Ectodermal cell (in vitro differentiated cells): ENCODE data around the gene TFAP2B.

Source experiments
- H3K27ac ChIP-seq: 2 replicates; pipeline ENCODE4 v1.7.0; 2013; ENCODE audit warnings: mild to moderate bottlenecking, low read depth, low read length; ENCODE audit not compliant: insufficient read depth, poor library complexity, severe bottlenecking
- H3K27me3 ChIP-seq: 2 replicates; pipeline ENCODE4 v1.7.0; 2013; ENCODE audit warnings: mild to moderate bottlenecking, low read length; ENCODE audit not compliant: insufficient read depth, control insufficient read depth, poor library complexity, severe bottlenecking
- H3K36me3 ChIP-seq: one replicate; pipeline ENCODE4 v1.7.0; 2013; ENCODE audit warnings: low read length; ENCODE audit not compliant: control insufficient read depth, insufficient read depth
- H3K4me1 ChIP-seq: one replicate; pipeline ENCODE4 v1.7.0; 2013; ENCODE audit warnings: low read length; ENCODE audit not compliant: control insufficient read depth, insufficient read depth
- H3K4me3 ChIP-seq: 2 replicates; pipeline ENCODE4 v1.7.0; 2013; ENCODE audit warnings: low read depth, low read length, control low read depth; ENCODE audit not compliant: insufficient read depth
- H3K9me3 ChIP-seq: 2 replicates; pipeline ENCODE4 v1.7.0; 2013; ENCODE audit warnings: mild to moderate bottlenecking, low read length, moderate library complexity; ENCODE audit not compliant: control insufficient read depth
- WGBS, 2 experiments: methylation state at CpG; one replicate each; pipeline ENCODE4 v1.1.7; 2013; ENCODE audit warnings: missing lambda C conversion rate in 2 of 2; 5-methylcytosine and 5-hydroxymethylcytosine counted together

TFAP2B gene

GRCh38 chr6:50836231-50836630 lies 17.6 kb downstream of the TFAP2B start:
- Histone ChIP-seq H3K27ac (no peak overlapping the region), H3K27me3 (peaks cover 100% of the 10 kb centered on the region), H3K36me3 (no peaks in the 10 kb centered on the region), H3K4me3 (no peak overlapping the region), H3K4me1 (peaks cover 13% of the 10 kb centered on the region), H3K9me3 (no peaks in the 10 kb centered on the region)
- WGBS, 2 experiments, result 3% methylated on average over 22 of the region's 22 CpGs

GRCh38 chr6:50837589-50838445 lies 19.1 kb downstream of the TFAP2B start:
- peaks cover 100% of the 10 kb centered on the region for H3K27me3 ChIP-seq
- WGBS, 2 experiments, result 5% methylated on average over 14 of the region's 14 CpGs
- H3K4me1 ChIP-seq, result peaks cover 9% of the 10 kb centered on the region
- no peaks in the 10 kb centered on the region for H3K36me3 ChIP-seq
- no peaks in the 10 kb centered on the region for H3K9me3 ChIP-seq
- H3K27ac ChIP-seq, result no peak overlapping the region
- H3K4me3 ChIP-seq, result no peak overlapping the region

DNA sequence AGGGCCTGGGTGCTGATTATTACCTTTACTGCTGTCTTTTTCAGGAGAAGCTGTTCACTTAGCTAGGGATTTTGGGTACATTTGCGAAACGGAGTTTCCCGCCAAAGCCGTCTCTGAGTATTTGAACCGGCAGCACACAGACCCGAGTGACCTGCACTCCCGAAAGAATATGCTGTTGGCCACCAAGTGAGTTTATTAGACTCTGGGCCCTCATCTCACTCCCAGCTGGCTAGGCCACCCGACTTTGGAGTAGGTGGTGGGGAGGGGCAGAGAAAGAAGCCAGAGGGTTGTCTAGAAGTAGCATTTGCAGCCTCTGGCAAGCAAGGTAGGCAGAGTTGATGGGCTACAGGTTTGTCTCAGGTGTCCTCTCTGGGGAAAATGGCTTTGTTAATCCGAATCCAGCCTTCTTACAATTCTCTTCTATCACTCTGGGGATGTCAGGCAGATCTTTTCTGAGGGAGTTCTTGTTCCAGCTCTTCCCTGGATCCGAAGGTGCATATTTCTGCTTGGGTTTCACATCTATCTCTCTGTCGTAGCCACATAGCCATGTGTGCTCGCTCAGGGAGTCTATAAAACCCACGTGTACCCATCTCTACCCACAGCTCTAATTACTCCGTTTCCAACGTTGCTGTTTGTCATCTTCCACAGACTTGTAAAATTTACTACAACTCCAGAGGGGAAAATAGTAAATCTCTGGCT lies 21.6 kb downstream of the TFAP2B start:
- no peak overlapping the region for H3K4me3 ChIP-seq
- H3K36me3 ChIP-seq, result no peaks in the 10 kb centered on the region
- peaks cover 21% of the 10 kb centered on the region for H3K4me1 ChIP-seq
- H3K27ac ChIP-seq, result no peak overlapping the region
- H3K27me3 ChIP-seq, result peaks cover 100% of the 10 kb centered on the region
- no peaks in the 10 kb centered on the region for H3K9me3 ChIP-seq
- 2 to 4% methylated on average over 15 of the region's 15 CpGs for WGBS, 2 experiments

- no peaks in the 10 kb centered on the region for H3K36me3 ChIP-seq
Measured at GRCh38 chr6:50840811-50841192, 22.1 kb downstream of the TFAP2B start.

DNA sequence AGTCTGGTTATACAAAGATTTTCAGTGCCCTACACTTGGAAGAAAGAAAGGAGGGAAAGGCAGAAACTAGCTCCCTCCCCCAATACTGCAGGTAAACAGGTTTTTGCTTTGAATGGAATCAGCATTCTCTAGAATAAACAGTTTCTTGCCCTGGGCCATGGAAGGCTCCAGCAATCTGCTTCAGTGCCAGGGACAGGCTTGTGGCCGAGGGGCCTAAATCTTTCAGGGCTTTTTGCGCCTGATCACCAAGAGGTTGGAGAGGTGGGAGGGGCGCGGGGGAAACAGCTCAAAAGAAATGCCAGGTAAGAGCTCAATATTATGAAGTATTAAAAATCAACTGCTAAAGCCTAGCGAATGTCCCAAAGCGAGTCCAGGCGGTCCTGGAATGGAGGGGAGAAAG lies 23.8 kb downstream of the TFAP2B start:
- no peak overlapping the region for H3K27ac ChIP-seq
- no peaks in the 10 kb centered on the region for H3K9me3 ChIP-seq
- no peaks in the 10 kb centered on the region for H3K36me3 ChIP-seq
- 2 to 5% methylated on average over 7 of the region's 7 CpGs for WGBS, 2 experiments
- H3K4me3 ChIP-seq, result peak overlapping the region; percentile 12
- peaks cover 100% of the 10 kb centered on the region for H3K27me3 ChIP-seq
- H3K4me1 ChIP-seq, result peaks cover 22% of the 10 kb centered on the region

More at GRCh38 chr6:50840811-50841192, 22.1 kb downstream of the TFAP2B start:
- no peaks in the 10 kb centered on the region for H3K9me3 ChIP-seq
- H3K4me3 ChIP-seq, result no peak overlapping the region
- H3K4me1 ChIP-seq, result peaks cover 23% of the 10 kb centered on the region
- WGBS, 2 experiments, result 4% methylated on average over 18 of the region's 18 CpGs
- peaks cover 100% of the 10 kb centered on the region for H3K27me3 ChIP-seq
- H3K27ac ChIP-seq, result no peak overlapping the region

DNA sequence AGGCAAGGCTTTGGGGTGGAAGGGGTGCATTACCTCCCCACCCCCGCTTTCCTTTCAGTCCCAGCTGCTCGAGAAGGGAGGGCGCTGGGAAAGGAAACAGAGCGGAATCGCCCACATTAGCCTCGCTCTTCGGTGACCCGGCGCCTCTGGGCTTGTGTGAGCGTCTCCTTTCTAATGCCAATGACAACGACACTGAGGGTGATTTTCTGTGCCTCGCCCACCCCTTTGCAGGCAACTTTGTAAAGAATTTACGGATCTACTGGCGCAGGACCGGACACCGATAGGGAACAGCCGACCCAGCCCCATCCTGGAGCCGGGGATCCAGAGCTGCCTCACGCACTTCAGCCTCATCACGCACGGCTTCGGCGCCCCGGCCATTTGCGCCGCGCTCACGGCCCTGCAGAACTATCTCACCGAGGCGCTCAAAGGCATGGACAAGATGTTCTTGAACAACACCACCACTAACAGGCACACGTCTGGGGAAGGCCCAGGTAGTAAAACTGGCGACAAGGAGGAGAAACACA lies 24.3 kb downstream of the TFAP2B start:
- H3K4me3 ChIP-seq, result peak overlapping the region; percentile 12

DNA sequence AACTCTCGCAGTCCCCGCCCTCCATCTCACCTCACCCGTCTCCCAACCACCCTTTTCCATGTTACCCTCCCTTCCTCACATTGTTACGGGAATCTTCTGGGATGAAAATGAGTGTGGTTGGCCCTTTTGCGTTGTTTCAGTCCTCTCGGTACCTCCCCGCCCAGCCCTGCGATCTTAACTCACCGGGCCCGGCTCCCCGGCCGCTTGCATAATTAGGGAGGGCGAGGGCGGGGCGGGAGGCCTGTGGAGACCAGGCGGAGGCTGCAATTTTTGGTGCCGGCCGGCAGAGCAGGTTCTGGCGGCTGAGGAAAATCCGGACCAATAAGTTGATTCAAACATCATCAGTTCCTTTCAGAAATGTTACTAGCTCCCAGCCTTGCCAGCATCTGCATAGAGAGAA lies 25.2 kb downstream of the TFAP2B start:
- H3K9me3 ChIP-seq, result no peaks in the 10 kb centered on the region
- H3K4me3 ChIP-seq, result no peak overlapping the region
- H3K27me3 ChIP-seq, result peaks cover 100% of the 10 kb centered on the region
- no peaks in the 10 kb centered on the region for H3K36me3 ChIP-seq
- 0% methylated on average over 20 of the region's 20 CpGs for WGBS, 2 experiments
- H3K4me1 ChIP-seq, result peaks cover 22% of the 10 kb centered on the region
- no peak overlapping the region for H3K27ac ChIP-seq

More for the DNA sequence above, 24.3 kb downstream of the TFAP2B start:
- Histone ChIP-seq H3K36me3 (no peaks in the 10 kb centered on the region), H3K4me1 (peaks cover 22% of the 10 kb centered on the region), H3K27ac (no peak overlapping the region), H3K27me3 (peaks cover 100% of the 10 kb centered on the region), H3K9me3 (no peaks in the 10 kb centered on the region)
- WGBS, 2 experiments, result 0 to 1% methylated on average over 30 of the region's 32 CpGs

DNA sequence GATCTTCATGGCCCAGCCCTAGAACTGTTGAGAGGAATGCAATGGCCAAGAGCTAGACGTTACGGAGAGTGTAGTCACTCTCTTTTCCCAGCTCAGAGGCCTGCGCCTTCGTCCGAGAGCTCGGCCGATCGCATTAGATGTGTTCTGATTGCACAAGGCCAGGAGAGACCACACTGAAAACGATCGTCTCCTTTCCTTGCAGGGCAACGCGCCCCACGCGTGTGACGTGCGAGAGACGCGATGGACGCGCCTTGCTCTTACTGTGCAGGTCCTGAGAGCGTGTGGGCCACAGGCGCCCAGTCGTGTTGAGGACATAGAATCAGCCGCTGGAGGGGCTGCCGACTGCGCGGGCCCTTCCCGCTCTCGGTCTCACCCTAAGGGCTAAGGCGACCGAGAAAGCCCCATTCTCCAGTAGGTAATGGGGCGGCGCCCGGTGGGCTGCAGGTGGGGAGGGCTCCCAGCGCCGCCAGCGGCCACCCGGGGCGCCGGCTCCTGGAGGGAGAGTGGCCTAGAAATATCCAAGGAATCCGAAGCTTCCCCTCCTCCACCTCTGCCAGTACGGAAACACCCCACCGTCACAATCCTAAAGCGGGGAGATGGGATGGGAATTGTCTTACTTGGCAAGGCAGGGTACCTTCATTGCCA lies 26.9 kb downstream of the TFAP2B start:
- H3K9me3 ChIP-seq, result no peaks in the 10 kb centered on the region
- no peak overlapping the region for H3K27ac ChIP-seq
- H3K36me3 ChIP-seq, result no peaks in the 10 kb centered on the region
- peaks cover 100% of the 10 kb centered on the region for H3K27me3 ChIP-seq
- peaks cover 27% of the 10 kb centered on the region for H3K4me1 ChIP-seq
- WGBS, 2 experiments, result 0 to 1% methylated on average over 44 of the region's 44 CpGs
- H3K4me3 ChIP-seq, result peak overlapping the region; percentile 25

DNA sequence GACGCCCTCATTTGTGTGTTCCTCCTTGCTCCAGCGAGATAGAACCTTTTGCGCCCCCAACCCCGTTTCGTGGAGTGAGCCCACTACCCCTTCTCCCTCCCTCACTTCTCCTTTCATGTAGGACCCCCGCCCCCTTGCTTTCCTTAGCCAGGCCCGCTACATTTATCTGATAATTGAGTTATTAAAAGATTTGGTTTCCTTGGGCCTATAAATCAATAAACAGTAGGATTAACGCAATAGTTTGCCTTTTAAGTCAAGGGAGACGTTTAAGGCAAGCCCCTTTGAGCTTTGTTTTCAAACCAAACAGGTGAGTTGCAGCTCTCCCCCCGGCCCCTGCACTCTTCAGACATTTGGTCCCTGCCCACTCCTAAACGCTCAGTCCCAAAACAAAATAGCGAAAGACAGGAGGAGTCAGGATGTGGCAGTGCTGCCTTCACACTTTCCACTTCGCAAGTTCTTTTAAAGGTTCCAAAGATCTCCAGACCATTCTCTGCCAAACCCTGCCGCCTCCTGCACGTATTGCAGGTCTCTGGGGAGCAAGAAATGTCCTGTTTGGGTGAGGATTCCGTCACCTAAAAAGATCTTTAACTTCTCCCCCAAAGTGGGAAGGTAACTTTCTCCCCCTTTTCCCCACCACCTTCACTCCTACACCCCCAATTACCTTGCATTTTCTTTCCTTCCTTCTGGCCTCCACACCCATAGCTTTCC lies 27.6 kb downstream of the TFAP2B start:
- Histone ChIP-seq H3K36me3 (no peaks in the 10 kb centered on the region), H3K27ac (no peak overlapping the region), H3K4me3 (peak overlapping the region; percentile 25), H3K4me1 (peaks cover 28% of the 10 kb centered on the region), H3K27me3 (peaks cover 100% of the 10 kb centered on the region), H3K9me3 (no peaks in the 10 kb centered on the region)
- 1% methylated on average over 14 to 16 of the region's 16 CpGs for WGBS, 2 experiments
